HEK293 (cell line): ENCODE data around the gene KDM6A.

Experiments
- CTCF ChIA-PET: fragments of 350-600 bp; formaldehyde crosslinking; extraction: SDS; loops from one replicate; lab custom pipeline; 2021; ENCODE audit warnings: antibody characterized with exemption; lab: Yijun Ruan, JAX
- POLR2A ChIA-PET: fragments of 300-600 bp; formaldehyde crosslinking; extraction: SDS; loops from one replicate; lab custom pipeline; 2020; ENCODE audit warnings: antibody characterized with exemption, inconsistent platforms; lab: Yijun Ruan, JAX
- H3K27ac ChIP-seq: fragments of 200-500 bp; sonication (Bioruptor generic); 2 replicates; pipeline ENCODE4 v1.5.1; 2014; ENCODE audit warnings: low read depth, low read length, control low read depth, inconsistent platforms; ENCODE audit errors: extremely low read depth
- H3K36me3 ChIP-seq, 2 experiments: fragments of 200-500 bp in 1 of 2; sonication (Bioruptor generic) in 1 of 2; 1 replicate in 1 of 2; 2 replicates in 1 of 2; pipeline ENCODE4 v1.5.1; 2014 to 2017; ENCODE audit warnings: inconsistent platforms in 2 of 2, low read length in 2 of 2; ENCODE audit not compliant: control insufficient read depth in 2 of 2, insufficient read depth in 1 of 2
- H3K4me1 ChIP-seq: fragments of 200-500 bp; sonication (Bioruptor generic); 2 replicates; pipeline ENCODE4 v1.5.1; 2014; ENCODE audit warnings: mild to moderate bottlenecking, low read length, inconsistent platforms; ENCODE audit not compliant: control insufficient read depth, insufficient read depth
- H3K4me3 ChIP-seq: 2 replicates; pipeline ENCODE4 v1.5.1; 2011; ENCODE audit warnings: low read depth, mild to moderate bottlenecking, control low read depth, low read length, moderate library complexity
- H3K9me3 ChIP-seq: fragments of 200-500 bp; sonication (Bioruptor generic); 2 replicates; pipeline ENCODE4 v1.5.1; 2014; ENCODE audit warnings: low read depth, low read length, inconsistent platforms; ENCODE audit not compliant: control insufficient read depth, insufficient read depth
- ATF2 ChIP-seq: fragments of 450-650 bp; formaldehyde crosslinking; IDR thresholded peaks from 2 replicates; pipeline ENCODE4 v1.5.1; 2016; ENCODE audit warnings: missing biosample characterization, missing genetic modification characterization, low read depth
- FEZF1 ChIP-seq: fragments of 450-650 bp; formaldehyde crosslinking; IDR thresholded peaks from 2 replicates; pipeline ENCODE4 v1.5.1; 2016; ENCODE audit warnings: missing biosample characterization, missing genetic modification characterization
- PRDM2 ChIP-seq: fragments of 450-650 bp; formaldehyde crosslinking; IDR thresholded peaks from 2 replicates; pipeline ENCODE4 v1.5.1; 2016; ENCODE audit warnings: missing biosample characterization, missing genetic modification characterization, borderline replicate concordance
- ZBTB7A ChIP-seq: fragments of 450-650 bp; formaldehyde crosslinking; IDR thresholded peaks from 2 replicates; pipeline ENCODE4 v1.5.1; 2016; ENCODE audit warnings: low read depth, missing biosample characterization, missing genetic modification characterization
- ZEB2 ChIP-seq: fragments of 450-650 bp; formaldehyde crosslinking; IDR thresholded peaks from 2 replicates; pipeline ENCODE4 v1.5.1; 2016; ENCODE audit warnings: missing biosample characterization, missing genetic modification characterization
- ZIC2 ChIP-seq: fragments of 450-650 bp; formaldehyde crosslinking; IDR thresholded peaks from 2 replicates; pipeline ENCODE4 v1.5.1; 2016; ENCODE audit warnings: missing biosample characterization, missing genetic modification characterization
- ZNF121 ChIP-seq: fragments of 450-650 bp; formaldehyde crosslinking; IDR thresholded peaks from 2 replicates; pipeline ENCODE4 v1.5.1; 2016; ENCODE audit warnings: missing biosample characterization, missing genetic modification characterization
- ZNF155 ChIP-seq: fragments of 450-650 bp; formaldehyde crosslinking; IDR thresholded peaks from 2 replicates; pipeline ENCODE4 v1.5.1; 2016; ENCODE audit warnings: missing biosample characterization, missing genetic modification characterization
- ZNF324 ChIP-seq: fragments of 450-650 bp; formaldehyde crosslinking; IDR thresholded peaks from 2 replicates; pipeline ENCODE4 v1.5.1; 2016; ENCODE audit warnings: missing biosample characterization, missing genetic modification characterization
- ZNF354C ChIP-seq: fragments of 450-650 bp; formaldehyde crosslinking; IDR thresholded peaks from 2 replicates; pipeline ENCODE4 v1.5.1; 2016; ENCODE audit warnings: missing biosample characterization, missing genetic modification characterization, low read depth, borderline replicate concordance
- ZNF561 ChIP-seq: fragments of 450-650 bp; IDR thresholded peaks from 2 replicates; pipeline ENCODE4 v1.5.1; 2018; ENCODE audit warnings: missing biosample characterization, missing genetic modification characterization, borderline replicate concordance
- ZNF658 ChIP-seq: fragments of 450-650 bp; formaldehyde crosslinking; IDR thresholded peaks from 2 replicates; pipeline ENCODE4; 2016; ENCODE audit warnings: missing biosample characterization, missing genetic modification characterization
- TF ChIP-seq, protein P1 (sequence below): fragments of 450-650 bp; formaldehyde crosslinking; IDR thresholded peaks from 2 replicates; pipeline ENCODE4 v1.5.1; 2016; ENCODE audit warnings: missing biosample characterization, missing genetic modification characterization
- TF ChIP-seq, protein P2 (sequence below): fragments of 450-650 bp; formaldehyde crosslinking; IDR thresholded peaks from 2 replicates; pipeline ENCODE4 v1.5.1; 2016; ENCODE audit warnings: missing biosample characterization, missing genetic modification characterization
- TF ChIP-seq, protein P3 (sequence below): fragments of 450-650 bp; formaldehyde crosslinking; IDR thresholded peaks from 2 replicates; pipeline ENCODE4 v1.5.1; 2016; ENCODE audit warnings: missing biosample characterization, missing genetic modification characterization

Gene KDM6A

GRCh38 chrX:44952329-44953027, 79.5 kb downstream of the KDM6A start:
- Histone ChIP-seq H3K4me1 (peaks cover 47% of the 10 kb centered on the region), H3K9me3 (no peaks in the 10 kb centered on the region), H3K27ac (no peak overlapping the region), H3K4me3 (no peak overlapping the region), H3K36me3 (no peaks in the 10 kb centered on the region; a peak in 1 of 3 replicates)
- TF ChIP-seq ZNF354C (tag by site-specific recombination) = no peak
- TF ChIP-seq ZNF121 (tag by site-specific recombination) = peak; percentile 89
- ChIA-PET POLR2A (interaction anchor here (1.2 kb wide), 1 partner anchor 80 kb away, joined by 5 read pairs; the partner anchor contains the start of gene KDM6A), CTCF (no interaction called here)

- Histone ChIP-seq H3K27ac (peak overlapping the region; percentile 75), H3K4me3 (peak overlapping the region; percentile 6), H3K9me3 (no peaks in the 10 kb centered on the region), H3K4me1 (peaks cover 41% of the 10 kb centered on the region), H3K36me3 (no peaks in the 10 kb centered on the region; a peak in 1 of 3 replicates)
- POLR2A ChIA-PET = no interaction called here
- CTCF ChIA-PET = interaction anchor here (0.7 kb wide), 1 partner anchor 114 kb away, joined by 4 read pairs; no protein-coding TSS in a partner anchor
- TF ChIP-seq FEZF1 (tag by site-specific recombination) (peak; percentile 34; the same call in 1 of the 2 replicates), ZNF658 (tag by site-specific recombination) (no peak), ZNF155 (tag by site-specific recombination) (no peak), ZIC2 (tag by site-specific recombination) (no peak), ATF2 (tag by site-specific recombination) (no peak), ZNF561 (tag by site-specific recombination) (peak; percentile 50; the same call in 1 of the 2 replicates), PRDM2 (tag by site-specific recombination) (no peak), ZEB2 (tag by site-specific recombination) (no peak), ZBTB7A (no peak), ZNF324 (tag by site-specific recombination) (no peak)
- TF ChIP-seq, protein P1, sequence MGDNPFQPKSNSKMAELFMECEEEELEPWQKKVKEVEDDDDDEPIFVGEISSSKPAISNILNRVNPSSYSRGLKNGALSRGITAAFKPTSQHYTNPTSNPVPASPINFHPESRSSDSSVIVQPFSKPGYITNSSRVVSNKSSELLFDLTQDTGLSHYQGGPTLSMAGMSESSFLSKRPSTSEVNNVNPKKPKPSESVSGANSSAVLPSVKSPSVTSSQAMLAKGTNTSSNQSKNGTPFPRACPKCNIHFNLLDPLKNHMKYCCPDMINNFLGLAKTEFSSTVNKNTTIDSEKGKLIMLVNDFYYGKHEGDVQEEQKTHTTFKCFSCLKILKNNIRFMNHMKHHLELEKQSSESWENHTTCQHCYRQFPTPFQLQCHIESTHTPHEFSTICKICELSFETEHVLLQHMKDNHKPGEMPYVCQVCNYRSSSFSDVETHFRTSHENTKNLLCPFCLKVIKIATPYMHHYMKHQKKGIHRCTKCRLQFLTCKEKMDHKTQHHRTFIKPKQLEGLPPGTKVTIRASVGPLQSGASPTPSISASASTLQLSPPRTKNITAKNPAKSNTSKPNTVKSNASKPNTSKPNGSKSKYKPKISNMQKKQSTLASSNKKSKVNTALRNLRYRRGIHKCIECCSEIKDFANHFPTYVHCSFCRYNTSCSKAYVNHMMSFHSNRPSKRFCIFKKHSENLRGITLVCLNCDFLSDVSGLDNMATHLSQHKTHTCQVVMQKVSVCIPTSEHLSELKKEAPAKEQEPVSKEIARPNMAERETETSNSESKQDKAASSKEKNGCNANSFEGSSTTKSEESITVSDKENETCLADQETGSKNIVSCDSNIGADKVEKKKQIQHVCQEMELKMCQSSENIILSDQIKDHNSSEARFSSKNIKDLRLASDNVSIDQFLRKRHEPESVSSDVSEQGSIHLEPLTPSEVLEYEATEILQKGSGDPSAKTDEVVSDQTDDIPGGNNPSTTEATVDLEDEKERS = no peak
- TF ChIP-seq, protein P2, sequence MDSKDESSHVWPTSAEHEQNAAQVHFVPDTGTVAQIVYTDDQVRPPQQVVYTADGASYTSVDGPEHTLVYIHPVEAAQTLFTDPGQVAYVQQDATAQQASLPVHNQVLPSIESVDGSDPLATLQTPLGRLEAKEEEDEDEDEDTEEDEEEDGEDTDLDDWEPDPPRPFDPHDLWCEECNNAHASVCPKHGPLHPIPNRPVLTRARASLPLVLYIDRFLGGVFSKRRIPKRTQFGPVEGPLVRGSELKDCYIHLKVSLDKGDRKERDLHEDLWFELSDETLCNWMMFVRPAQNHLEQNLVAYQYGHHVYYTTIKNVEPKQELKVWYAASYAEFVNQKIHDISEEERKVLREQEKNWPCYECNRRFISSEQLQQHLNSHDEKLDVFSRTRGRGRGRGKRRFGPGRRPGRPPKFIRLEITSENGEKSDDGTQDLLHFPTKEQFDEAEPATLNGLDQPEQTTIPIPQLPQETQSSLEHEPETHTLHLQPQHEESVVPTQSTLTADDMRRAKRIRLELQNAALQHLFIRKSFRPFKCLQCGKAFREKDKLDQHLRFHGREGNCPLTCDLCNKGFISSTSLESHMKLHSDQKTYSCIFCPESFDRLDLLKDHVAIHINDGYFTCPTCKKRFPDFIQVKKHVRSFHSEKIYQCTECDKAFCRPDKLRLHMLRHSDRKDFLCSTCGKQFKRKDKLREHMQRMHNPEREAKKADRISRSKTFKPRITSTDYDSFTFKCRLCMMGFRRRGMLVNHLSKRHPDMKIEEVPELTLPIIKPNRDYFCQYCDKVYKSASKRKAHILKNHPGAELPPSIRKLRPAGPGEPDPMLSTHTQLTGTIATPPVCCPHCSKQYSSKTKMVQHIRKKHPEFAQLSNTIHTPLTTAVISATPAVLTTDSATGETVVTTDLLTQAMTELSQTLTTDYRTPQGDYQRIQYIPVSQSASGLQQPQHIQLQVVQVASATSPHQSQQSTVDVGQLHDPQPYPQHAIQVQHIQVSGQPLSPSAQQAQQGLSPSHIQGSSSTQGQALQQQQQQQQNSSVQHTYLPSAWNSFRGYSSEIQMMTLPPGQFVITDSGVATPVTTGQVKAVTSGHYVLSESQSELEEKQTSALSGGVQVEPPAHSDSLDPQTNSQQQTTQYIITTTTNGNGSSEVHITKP = peak; percentile 8; the same call in 1 of the 2 replicates
- TF ChIP-seq, protein P3, sequence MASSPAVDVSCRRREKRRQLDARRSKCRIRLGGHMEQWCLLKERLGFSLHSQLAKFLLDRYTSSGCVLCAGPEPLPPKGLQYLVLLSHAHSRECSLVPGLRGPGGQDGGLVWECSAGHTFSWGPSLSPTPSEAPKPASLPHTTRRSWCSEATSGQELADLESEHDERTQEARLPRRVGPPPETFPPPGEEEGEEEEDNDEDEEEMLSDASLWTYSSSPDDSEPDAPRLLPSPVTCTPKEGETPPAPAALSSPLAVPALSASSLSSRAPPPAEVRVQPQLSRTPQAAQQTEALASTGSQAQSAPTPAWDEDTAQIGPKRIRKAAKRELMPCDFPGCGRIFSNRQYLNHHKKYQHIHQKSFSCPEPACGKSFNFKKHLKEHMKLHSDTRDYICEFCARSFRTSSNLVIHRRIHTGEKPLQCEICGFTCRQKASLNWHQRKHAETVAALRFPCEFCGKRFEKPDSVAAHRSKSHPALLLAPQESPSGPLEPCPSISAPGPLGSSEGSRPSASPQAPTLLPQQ = no peak
These were observed 80.9 kb downstream of the KDM6A start for GRCh38 chrX:44953734-44954502.
